PFSK-1 (cell line): Measurements from ENCODE around the gene CTNNA3.

ENCODE experiments used
- POLR2AphosphoS5 ChIP-seq: IDR thresholded peaks from 2 replicates; pipeline ENCODE4 v1.6.1; 2012; ENCODE audit warnings: low read depth, mild to moderate bottlenecking, control low read depth, low read length, moderate library complexity
- TAF1 ChIP-seq: IDR thresholded peaks from 2 replicates; pipeline ENCODE4 v1.6.1; 2012; ENCODE audit warnings: low read length, control low read depth, borderline replicate concordance; ENCODE audit not compliant: insufficient read depth

GRCh38 chr10:67665491-67665890, 30.5 kb downstream of the CTNNA3 start:
- TF ChIP-seq POLR2AphosphoS5 = no peak
- no peak for TF ChIP-seq TAF1
